ENCODE data around the gene PIK3R4.

DNA sequence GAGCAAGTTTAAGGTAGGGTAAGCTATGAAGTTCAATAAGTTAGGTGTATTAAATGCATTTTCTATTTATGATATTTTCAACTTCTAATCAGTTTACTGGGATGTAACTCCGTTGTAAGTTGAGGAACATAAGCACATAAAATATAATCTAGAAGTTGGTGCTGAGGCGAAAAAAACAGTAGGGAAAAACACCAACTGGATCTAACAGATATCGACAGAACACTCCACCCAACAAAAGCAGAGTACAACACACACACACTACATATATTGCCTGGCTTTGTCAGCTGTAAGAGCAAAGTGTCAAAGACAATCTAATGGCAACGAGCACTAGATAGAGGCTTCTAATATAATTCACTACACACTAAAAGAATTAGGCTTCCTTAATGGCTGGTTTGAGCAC, 8.4 kb downstream of the PIK3R4 start:
- TF ChIP-seq CTCF (conservative IDR thresholded peaks at IDR 0.05; ENCODE audit: low read depth, low read length), result no peak
- TF ChIP-seq EZH2 (IDR thresholded peaks at IDR 0.05; ENCODE audit: borderline replicate concordance, low read depth, low read length, poor library complexity, severe bottlenecking), result no peak
